Activated T-helper 1 cell treated with anti-CD3 and anti-CD28 coated beads, Interleukin-12 subunit alpha, Interleukin-12 subunit beta, Interleukin-2, Interleukin-4 antibody, amounts not matched to agents 30 ng/mL and 10 ng/mL and 1 ng/mL, durations not matched to agents 14 hours and 24 hours and 36 hours (primary cell): ENCODE data around the gene ENC1. TPM values are rescaled to one million over a fixed set of nuclear protein-coding genes. Genes with fewer than 3 reads are reported as not detected.
A peak's percentile ranks its signal among the peaks of the same experiment; 100 is the strongest.
"Not testable (repeated sequence)": the region's sequence is repeated elsewhere in the genome, so short reads cannot be mapped to it uniquely, and the experiment has no call there.

Source experiments
- DNase-seq: peaks from one replicate; pipeline ENCODE4 v3.0.0; 2021; ENCODE audit warnings: low spot score
- H3K27ac Mint-ChIP-seq: one replicate; pipeline ENCODE4 v1.8.0; 2021; ENCODE audit warnings: mild to moderate bottlenecking, mixed read lengths
- H3K27me3 Mint-ChIP-seq: one replicate; pipeline ENCODE4 v1.8.0; 2022; ENCODE audit warnings: mild to moderate bottlenecking, moderate library complexity, mixed read lengths; ENCODE audit not compliant: insufficient read depth
- H3K36me3 Mint-ChIP-seq: one replicate; pipeline ENCODE4 v1.8.0; 2021; ENCODE audit warnings: low read depth, mixed read lengths
- H3K4me1 Mint-ChIP-seq: one replicate; pipeline ENCODE4 v1.8.0; 2021; ENCODE audit warnings: low read depth, mixed read lengths
- H3K4me3 Mint-ChIP-seq: one replicate; pipeline ENCODE4 v1.8.0; 2021; ENCODE audit warnings: mild to moderate bottlenecking, moderate library complexity, mixed read lengths
- H3K9me3 Mint-ChIP-seq: one replicate; pipeline ENCODE4 v1.8.0; 2021; ENCODE audit warnings: mixed read lengths
- intact Hi-C: fragments of 100-400 bp; cut with micrococcal nuclease; formaldehyde crosslinking; loops from one replicate; pipeline ENCODE4 v1.15.1; 2024
- total RNA-seq: library from RNA; stranded (reverse); gene quantifications from 2 replicates; pipeline ENCODE4 v1.2.3, GENCODE V29; 2022

ENC1 gene, protein sequence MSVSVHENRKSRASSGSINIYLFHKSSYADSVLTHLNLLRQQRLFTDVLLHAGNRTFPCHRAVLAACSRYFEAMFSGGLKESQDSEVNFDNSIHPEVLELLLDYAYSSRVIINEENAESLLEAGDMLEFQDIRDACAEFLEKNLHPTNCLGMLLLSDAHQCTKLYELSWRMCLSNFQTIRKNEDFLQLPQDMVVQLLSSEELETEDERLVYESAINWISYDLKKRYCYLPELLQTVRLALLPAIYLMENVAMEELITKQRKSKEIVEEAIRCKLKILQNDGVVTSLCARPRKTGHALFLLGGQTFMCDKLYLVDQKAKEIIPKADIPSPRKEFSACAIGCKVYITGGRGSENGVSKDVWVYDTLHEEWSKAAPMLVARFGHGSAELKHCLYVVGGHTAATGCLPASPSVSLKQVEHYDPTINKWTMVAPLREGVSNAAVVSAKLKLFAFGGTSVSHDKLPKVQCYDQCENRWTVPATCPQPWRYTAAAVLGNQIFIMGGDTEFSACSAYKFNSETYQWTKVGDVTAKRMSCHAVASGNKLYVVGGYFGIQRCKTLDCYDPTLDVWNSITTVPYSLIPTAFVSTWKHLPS
- 2.7 and 3.2 TPM in 2 replicates for total RNA-seq

DNA sequence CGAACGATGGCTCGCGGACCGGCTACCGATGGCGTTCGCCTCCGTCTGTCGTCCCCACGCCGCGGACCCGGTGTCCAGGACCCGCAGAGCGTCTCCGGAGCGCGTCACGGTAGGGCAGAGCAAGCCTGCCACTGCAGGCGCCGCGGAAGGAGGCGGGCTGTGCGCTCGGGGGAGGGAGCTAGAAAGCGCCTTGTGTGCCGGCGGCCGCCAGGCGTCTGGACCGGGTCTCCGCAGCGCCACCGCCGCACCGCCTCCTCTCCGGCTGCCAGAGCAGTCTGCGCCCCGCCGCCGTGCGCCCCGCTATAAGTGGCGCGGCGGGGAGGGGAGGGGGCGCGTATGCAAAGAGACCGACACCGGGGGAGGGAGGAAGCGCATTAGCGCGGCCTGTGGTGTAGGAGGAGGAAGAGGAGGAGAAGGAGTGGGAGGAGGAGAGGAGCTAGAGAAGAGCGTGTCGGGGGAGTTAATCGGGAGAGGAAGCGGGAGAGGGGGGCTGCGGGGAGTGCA, at the start of gene ENC1:
Gene ENC1 (minus strand): TSS at position 279 of the 504 bp plus-strand sequence. CDS start 4,243 bp downstream, outside the sequence.
- peak; percentile 72 for DNase-seq

GRCh38 chr5:74686962-74687751, 46.6 kb upstream of the ENC1 start:
- Mint-ChIP-seq H3K27ac (no peak overlapping the region), H3K27me3 (peaks cover 3% of the 10 kb centered on the region), H3K4me1 (peaks cover 23% of the 10 kb centered on the region), H3K36me3 (peaks cover 23% of the 10 kb centered on the region), H3K9me3 (no peaks in the 10 kb centered on the region), H3K4me3 (peak overlapping the region; percentile 90)
- intact Hi-C loops, result loop anchor here (5.0 to 10.0 kb wide), 6 partner anchors 180 to 1122 kb away; partner anchors contain the start of genes ANKRA2, ANKRD31, FAM169A and HMGCR
- no peak for DNase-seq

More for the DNA sequence above, at the start of gene ENC1:
- Mint-ChIP-seq H3K27me3 (peaks cover 39% of the 10 kb centered on the region), H3K27ac (peak within 1 kb of the TSS; percentile 64), H3K4me1 (peaks cover 49% of the 10 kb centered on the region), H3K9me3 (no peaks in the 10 kb centered on the region), H3K36me3 (peaks cover 2% of the 10 kb centered on the region), H3K4me3 (peak within 1 kb of the TSS; percentile 86)
- intact Hi-C loops, result loop anchor here (1.0 to 10.0 kb wide), 6 partner anchors 44 to 586 kb away; partner anchors contain the start of genes GFM2, HEXB and NSA2

DNA sequence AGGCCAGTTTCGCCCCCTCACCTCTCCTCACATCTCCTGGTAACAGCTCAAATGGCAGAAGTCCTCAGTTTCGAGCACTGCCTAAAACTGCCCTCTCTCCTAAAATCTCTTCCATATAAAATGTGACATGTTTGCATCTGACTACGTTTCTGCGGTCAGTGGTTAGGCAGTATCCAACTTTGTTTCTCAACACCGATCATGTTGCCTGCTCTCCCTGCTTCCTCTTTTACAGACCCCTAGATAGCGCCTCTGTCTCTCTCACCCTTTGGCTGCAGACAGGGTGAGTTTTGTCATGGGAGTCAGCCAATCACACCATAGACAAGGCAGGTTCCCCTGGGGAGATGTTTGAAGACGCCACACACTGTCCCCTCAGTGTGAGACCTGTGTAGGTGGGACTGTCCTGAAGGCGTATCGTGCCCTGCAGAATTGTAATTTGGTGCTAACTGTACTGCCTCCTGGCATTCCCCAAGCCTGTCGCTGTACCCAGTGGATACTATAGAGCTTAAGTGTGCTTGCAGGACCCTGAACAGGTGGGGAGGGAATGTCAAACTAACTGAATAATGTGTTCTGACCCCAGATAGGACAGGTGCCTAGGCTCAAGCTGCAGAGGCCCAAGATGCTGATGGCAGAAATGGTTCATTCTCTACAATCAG, 45.6 kb upstream of the ENC1 start:
- peak overlapping the region; percentile 90 for H3K4me3 Mint-ChIP-seq
- H3K9me3 Mint-ChIP-seq, result no peaks in the 10 kb centered on the region
- peaks cover 7% of the 10 kb centered on the region for H3K27me3 Mint-ChIP-seq
- H3K36me3 Mint-ChIP-seq, result peaks cover 23% of the 10 kb centered on the region
- H3K27ac Mint-ChIP-seq, result peak overlapping the region; percentile 71
- intact Hi-C loops, result loop anchor here (1.0 to 10.0 kb wide), 10 partner anchors 45 to 1121 kb away; partner anchors contain the start of genes ANKRA2, ANKRD31, ENC1 and FAM169A
- H3K4me1 Mint-ChIP-seq, result peaks cover 23% of the 10 kb centered on the region
- DNase-seq, result no peak

GRCh38 chr5:74684900-74685851, 44.6 kb upstream of the ENC1 start, which contains the start of gene HEXB:
Gene HEXB (plus strand): TSS chr5:74685233. CDS start chr5:74685261, 28 bp downstream.
- Mint-ChIP-seq H3K27me3 (peaks cover 14% of the 10 kb centered on the region), H3K9me3 (no peaks in the 10 kb centered on the region), H3K36me3 (peaks cover 16% of the 10 kb centered on the region), H3K27ac (peak within 1 kb of the TSS; percentile 71), H3K4me1 (peaks cover 23% of the 10 kb centered on the region), H3K4me3 (peak within 1 kb of the TSS; percentile 90)
- intact Hi-C loops, result loop anchor here (1.0 to 10.0 kb wide), 10 partner anchors 44 to 1120 kb away; partner anchors contain the start of genes ANKRA2, ANKRD31, ENC1 and FAM169A
- peak; percentile 83 for DNase-seq

DNA sequence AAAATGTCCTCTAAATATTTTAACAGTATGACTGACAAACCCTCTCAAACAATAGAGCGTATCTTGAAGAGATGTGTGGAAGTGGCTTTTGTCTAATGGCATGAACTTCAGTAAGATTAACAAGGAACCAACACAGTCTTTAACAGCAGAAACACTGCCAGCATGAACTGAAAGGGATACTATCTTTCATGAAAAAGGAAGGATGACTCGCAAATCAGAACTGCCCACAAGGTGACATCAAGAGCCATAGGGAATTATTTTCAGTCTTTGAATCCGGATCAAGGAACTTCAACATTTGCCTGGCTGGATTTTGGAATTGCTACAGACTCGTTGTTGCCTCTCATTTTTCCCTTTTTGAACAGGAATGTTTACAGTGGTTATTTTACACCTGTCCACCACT, 39.4 kb upstream of the ENC1 start:
- no peaks in the 10 kb centered on the region for H3K4me1 Mint-ChIP-seq
- no peak overlapping the region for H3K4me3 Mint-ChIP-seq
- no peaks in the 10 kb centered on the region for H3K9me3 Mint-ChIP-seq
- no peak for DNase-seq
- H3K36me3 Mint-ChIP-seq, result no peaks in the 10 kb centered on the region
- intact Hi-C loops, result loop anchor here (10.0 kb wide), 5 partner anchors 365 to 1115 kb away; partner anchors contain the start of genes ANKRA2, ANKRD31, HMGCR and POC5
- H3K27me3 Mint-ChIP-seq, result peaks cover 30% of the 10 kb centered on the region
- H3K27ac Mint-ChIP-seq, result no peak overlapping the region

DNA sequence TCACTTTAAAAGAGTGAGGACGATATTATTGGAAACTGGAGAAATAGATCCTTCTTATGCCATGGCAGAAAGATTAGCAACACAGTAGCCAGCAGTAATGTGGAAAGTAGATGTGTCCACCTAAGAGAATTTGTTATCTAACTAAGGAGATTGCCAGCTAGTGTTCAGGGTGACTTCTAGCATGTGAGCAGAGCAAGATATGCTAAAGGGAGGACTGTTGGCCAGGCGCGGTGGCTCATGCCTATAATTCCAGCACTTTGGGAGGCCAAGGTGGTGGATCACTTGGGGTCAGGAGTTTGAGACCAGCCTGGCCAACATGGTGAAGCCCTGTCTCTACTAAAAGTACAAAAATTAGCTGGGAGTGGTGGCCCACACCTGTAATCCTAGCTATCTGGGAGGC, 38.8 kb upstream of the ENC1 start:
- H3K36me3 Mint-ChIP-seq, H3K27ac Mint-ChIP-seq, DNase-seq, intact Hi-C loops, H3K4me1 Mint-ChIP-seq, H3K9me3 Mint-ChIP-seq, H3K4me3 Mint-ChIP-seq: not testable (repeated sequence)
- H3K27me3 Mint-ChIP-seq, result peaks cover 31% of the 10 kb centered on the region

GRCh38 chr5:74678123-74678522, 37.6 kb upstream of the ENC1 start:
- H3K27ac Mint-ChIP-seq, H3K4me3 Mint-ChIP-seq, H3K9me3 Mint-ChIP-seq, DNase-seq, H3K4me1 Mint-ChIP-seq, H3K36me3 Mint-ChIP-seq, intact Hi-C loops: not testable (repeated sequence)
- peaks cover 33% of the 10 kb centered on the region for H3K27me3 Mint-ChIP-seq

GRCh38 chr5:74676466-74676865, 35.9 kb upstream of the ENC1 start:
- H3K4me3 Mint-ChIP-seq, H3K9me3 Mint-ChIP-seq, H3K27ac Mint-ChIP-seq, intact Hi-C loops, H3K36me3 Mint-ChIP-seq, H3K4me1 Mint-ChIP-seq, DNase-seq: not testable (repeated sequence)
- H3K27me3 Mint-ChIP-seq, result peaks cover 27% of the 10 kb centered on the region

- Mint-ChIP-seq H3K27me3 (peaks cover 7% of the 10 kb centered on the region), H3K4me3 (no peak overlapping the region), H3K9me3 (no peaks in the 10 kb centered on the region), H3K36me3 (no peaks in the 10 kb centered on the region), H3K27ac (no peak overlapping the region), H3K4me1 (no peaks in the 10 kb centered on the region)
- DNase-seq, result no peak
- intact Hi-C loops, result loop anchor here (1.0 kb wide), 1 partner anchor 246 kb away; no protein-coding TSS in a partner anchor
These were observed 32.7 kb upstream of the ENC1 start for GRCh38 chr5:74673011-74673790.

DNA sequence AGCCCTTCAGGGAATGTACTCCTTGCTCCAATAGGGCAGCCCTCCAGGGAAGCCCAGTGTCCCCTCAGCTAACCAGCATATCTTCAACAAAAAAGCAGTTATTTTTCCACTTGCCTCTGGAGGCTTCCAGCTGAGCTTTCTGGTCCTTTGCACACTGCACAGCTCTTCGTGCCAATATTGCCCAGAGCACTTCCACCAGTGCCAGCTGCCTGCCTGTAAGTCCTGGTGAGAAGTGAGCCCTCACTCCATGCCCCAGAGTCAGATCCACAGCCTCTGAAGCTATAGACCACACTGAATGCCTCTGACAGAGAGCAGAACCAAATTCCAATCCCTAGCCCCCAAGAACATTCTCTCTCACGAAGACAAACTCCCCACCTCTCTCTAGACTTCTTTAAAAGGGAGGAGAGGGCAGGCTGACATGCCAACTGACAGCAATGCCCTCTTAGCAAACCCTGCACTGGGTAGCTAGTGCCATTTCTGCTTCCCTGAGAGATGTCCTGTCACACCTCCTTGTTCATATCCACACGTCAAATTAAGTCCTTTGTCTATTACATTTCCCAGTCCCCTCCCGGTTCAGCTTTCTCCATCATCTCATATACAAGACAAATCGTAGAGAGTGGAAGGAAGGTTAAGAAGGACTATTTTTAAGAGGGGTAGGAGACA, 31.8 kb upstream of the ENC1 start:
- Mint-ChIP-seq H3K4me1 (no peaks in the 10 kb centered on the region), H3K4me3 (no peak overlapping the region), H3K9me3 (no peaks in the 10 kb centered on the region), H3K27ac (no peak overlapping the region), H3K27me3 (peaks cover 7% of the 10 kb centered on the region), H3K36me3 (no peaks in the 10 kb centered on the region)
- intact Hi-C loops, result no loop called here
- no peak for DNase-seq
